ENCODE measurements around the gene POR. TPM values are rescaled to one million over a fixed set of nuclear protein-coding genes. Genes with fewer than 3 reads are reported as not detected.

POR gene
- polyA plus RNA-seq, 1 donor from 2014 or later, result 61.2 TPM

DNA sequence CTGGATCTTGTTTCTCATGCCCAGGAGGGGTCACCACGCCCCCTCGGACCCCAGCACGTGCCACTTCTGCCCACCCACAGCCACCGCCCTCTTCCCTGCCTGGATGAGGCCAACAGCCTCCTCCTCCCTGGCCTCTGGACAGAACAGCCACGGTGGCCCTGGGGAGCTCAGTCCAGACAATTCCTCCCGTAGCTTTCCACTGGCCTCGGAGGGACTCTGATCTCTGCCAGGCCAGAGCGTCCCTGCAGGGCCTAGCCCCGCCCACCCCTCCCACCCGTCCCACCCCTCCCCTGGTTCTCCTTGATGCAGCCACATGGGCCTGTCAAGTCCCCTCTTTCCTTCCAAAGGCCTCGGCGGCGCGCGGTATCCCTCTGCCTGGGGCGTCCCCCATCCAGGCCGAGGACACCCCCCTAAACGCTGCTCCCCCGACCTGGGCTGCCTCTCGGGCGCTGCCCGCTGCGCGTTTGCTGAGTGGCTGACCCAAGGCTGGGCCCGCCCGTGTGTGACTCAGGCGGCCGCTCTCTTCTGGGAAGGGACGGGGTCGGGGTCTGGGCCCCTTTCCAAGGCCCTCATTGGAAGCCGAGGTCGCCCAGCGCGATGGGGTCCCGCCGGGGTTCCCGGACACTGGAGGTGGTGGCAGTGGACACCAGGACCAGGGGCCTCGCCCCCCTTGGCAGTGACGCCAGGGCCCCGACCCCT lies 78.9 kb downstream of the POR start:
- H3K36me3 ChIP-seq (ENCODE audit: insufficient read depth, low read length), result no peaks in the 10 kb centered on the region
- peak overlapping the region; percentile 60 for H2AFZ ChIP-seq (ENCODE audit: low read depth, low read length)
- H4K20me1 ChIP-seq (ENCODE audit: insufficient read depth), result no peaks in the 10 kb centered on the region
- H3K9me3 ChIP-seq (ENCODE audit: low read length), result no peaks in the 10 kb centered on the region
- no peaks in the 10 kb centered on the region for H3K9me2 ChIP-seq (ENCODE audit: insufficient read depth, low read length)
- no peak for TF ChIP-seq RAD21 (conservative IDR thresholded peaks at IDR 0.05)
- no peak for TF ChIP-seq MXI1 (conservative IDR thresholded peaks at IDR 0.05; ENCODE audit: poor library complexity, severe bottlenecking)
- TF ChIP-seq EP300 (conservative IDR thresholded peaks at IDR 0.05; ENCODE audit: poor library complexity, severe bottlenecking), result no peak
- no peak for TF ChIP-seq TAF1 (IDR thresholded peaks at IDR 0.05; ENCODE audit: low read depth)
- TF ChIP-seq, protein P1, sequence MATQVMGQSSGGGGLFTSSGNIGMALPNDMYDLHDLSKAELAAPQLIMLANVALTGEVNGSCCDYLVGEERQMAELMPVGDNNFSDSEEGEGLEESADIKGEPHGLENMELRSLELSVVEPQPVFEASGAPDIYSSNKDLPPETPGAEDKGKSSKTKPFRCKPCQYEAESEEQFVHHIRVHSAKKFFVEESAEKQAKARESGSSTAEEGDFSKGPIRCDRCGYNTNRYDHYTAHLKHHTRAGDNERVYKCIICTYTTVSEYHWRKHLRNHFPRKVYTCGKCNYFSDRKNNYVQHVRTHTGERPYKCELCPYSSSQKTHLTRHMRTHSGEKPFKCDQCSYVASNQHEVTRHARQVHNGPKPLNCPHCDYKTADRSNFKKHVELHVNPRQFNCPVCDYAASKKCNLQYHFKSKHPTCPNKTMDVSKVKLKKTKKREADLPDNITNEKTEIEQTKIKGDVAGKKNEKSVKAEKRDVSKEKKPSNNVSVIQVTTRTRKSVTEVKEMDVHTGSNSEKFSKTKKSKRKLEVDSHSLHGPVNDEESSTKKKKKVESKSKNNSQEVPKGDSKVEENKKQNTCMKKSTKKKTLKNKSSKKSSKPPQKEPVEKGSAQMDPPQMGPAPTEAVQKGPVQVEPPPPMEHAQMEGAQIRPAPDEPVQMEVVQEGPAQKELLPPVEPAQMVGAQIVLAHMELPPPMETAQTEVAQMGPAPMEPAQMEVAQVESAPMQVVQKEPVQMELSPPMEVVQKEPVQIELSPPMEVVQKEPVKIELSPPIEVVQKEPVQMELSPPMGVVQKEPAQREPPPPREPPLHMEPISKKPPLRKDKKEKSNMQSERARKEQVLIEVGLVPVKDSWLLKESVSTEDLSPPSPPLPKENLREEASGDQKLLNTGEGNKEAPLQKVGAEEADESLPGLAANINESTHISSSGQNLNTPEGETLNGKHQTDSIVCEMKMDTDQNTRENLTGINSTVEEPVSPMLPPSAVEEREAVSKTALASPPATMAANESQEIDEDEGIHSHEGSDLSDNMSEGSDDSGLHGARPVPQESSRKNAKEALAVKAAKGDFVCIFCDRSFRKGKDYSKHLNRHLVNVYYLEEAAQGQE (IDR thresholded peaks at IDR 0.05; ENCODE audit: borderline replicate concordance), result no peak
- no peak for TF ChIP-seq POLR2AphosphoS5 (IDR thresholded peaks at IDR 0.05)
- TF ChIP-seq, protein P2, sequence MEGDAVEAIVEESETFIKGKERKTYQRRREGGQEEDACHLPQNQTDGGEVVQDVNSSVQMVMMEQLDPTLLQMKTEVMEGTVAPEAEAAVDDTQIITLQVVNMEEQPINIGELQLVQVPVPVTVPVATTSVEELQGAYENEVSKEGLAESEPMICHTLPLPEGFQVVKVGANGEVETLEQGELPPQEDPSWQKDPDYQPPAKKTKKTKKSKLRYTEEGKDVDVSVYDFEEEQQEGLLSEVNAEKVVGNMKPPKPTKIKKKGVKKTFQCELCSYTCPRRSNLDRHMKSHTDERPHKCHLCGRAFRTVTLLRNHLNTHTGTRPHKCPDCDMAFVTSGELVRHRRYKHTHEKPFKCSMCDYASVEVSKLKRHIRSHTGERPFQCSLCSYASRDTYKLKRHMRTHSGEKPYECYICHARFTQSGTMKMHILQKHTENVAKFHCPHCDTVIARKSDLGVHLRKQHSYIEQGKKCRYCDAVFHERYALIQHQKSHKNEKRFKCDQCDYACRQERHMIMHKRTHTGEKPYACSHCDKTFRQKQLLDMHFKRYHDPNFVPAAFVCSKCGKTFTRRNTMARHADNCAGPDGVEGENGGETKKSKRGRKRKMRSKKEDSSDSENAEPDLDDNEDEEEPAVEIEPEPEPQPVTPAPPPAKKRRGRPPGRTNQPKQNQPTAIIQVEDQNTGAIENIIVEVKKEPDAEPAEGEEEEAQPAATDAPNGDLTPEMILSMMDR (IDR thresholded peaks at IDR 0.05; ENCODE audit: poor library complexity, severe bottlenecking), result no peak
- TF ChIP-seq SMC3 (conservative IDR thresholded peaks at IDR 0.05; ENCODE audit: poor library complexity), result no peak
- no peak for TF ChIP-seq EZH2 (IDR thresholded peaks at IDR 0.05; ENCODE audit: borderline replicate concordance, insufficient read depth, low read length, poor library complexity, severe bottlenecking)
- H3K9ac ChIP-seq (ENCODE audit: low read length), result peak overlapping the region; percentile 66
- no peak overlapping the region for H3K27ac ChIP-seq (ENCODE audit: low read length)
- peak overlapping the region; percentile 99 for H3K4me3 ChIP-seq (ENCODE audit: low read length)
- H3F3A ChIP-seq (ENCODE audit: insufficient read depth, low read length, poor library complexity, severe bottlenecking), result no peaks in the 10 kb centered on the region
- peak overlapping the region; percentile 65 for H3K4me2 ChIP-seq (ENCODE audit: low read length)
- no peaks in the 10 kb centered on the region for H3K79me2 ChIP-seq (replicated peaks; ENCODE audit: insufficient read depth, low read length)
- H3K27me3 ChIP-seq (ENCODE audit: insufficient read depth, low read depth, low read length), result no peaks in the 10 kb centered on the region

DNA sequence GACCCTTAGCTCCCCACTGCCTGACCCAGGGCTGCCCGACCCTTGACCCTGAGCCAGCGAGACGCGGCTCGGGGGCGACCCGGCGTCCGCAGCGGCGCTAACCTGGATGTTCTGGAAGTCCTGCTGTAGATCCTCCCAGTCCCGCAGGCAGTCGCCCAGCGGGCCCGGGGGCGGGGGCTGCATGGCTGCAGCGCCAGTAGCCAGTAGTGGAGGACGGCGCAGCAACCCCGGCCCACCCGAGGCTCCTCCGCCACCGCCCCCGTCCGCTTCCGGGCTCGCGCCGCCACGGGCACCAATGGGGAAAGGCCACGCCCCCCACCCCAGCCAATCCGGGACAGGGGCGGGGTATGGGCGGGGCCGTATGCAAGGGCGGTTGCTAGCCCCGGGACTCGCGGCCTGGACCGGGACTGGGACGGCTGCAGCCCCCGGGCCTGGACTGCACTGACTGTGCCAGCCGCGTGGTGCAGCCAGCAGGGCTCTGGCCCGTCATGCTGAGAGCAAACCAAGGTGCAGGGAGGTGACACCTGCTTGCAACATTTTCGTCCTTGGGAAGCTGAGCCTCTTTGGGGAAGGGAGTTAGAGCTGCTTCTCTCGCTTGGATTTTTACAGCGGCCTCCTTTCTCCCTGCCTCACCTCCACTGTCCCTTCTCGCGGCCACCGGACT lies 79.6 kb downstream of the POR start, which contains the start of gene TMEM120A:
Gene TMEM120A (minus strand): TSS at position 208 of the 664 bp plus-strand sequence. CDS start 25 bp downstream, at position 183.
- TF ChIP-seq EZH2 (IDR thresholded peaks at IDR 0.05; ENCODE audit: borderline replicate concordance, insufficient read depth, low read length, poor library complexity, severe bottlenecking), result no peak
- TF ChIP-seq, protein P1 (IDR thresholded peaks at IDR 0.05; ENCODE audit: borderline replicate concordance), result no peak
- TF ChIP-seq, protein P2 (IDR thresholded peaks at IDR 0.05; ENCODE audit: poor library complexity, severe bottlenecking), result peak; percentile 46
- TF ChIP-seq TAF1 (IDR thresholded peaks at IDR 0.05; ENCODE audit: low read depth), result no peak
- peak; percentile 46 for TF ChIP-seq SMC3 (conservative IDR thresholded peaks at IDR 0.05; ENCODE audit: poor library complexity)
- peak; percentile 48 for TF ChIP-seq MXI1 (conservative IDR thresholded peaks at IDR 0.05; ENCODE audit: poor library complexity, severe bottlenecking)
- TF ChIP-seq EP300 (conservative IDR thresholded peaks at IDR 0.05; ENCODE audit: poor library complexity, severe bottlenecking), result no peak
- no peak for TF ChIP-seq POLR2AphosphoS5 (IDR thresholded peaks at IDR 0.05)
- peak; percentile 48 for TF ChIP-seq RAD21 (conservative IDR thresholded peaks at IDR 0.05)
- H3K4me2 ChIP-seq (ENCODE audit: low read length), result peak within 1 kb of the TSS; percentile 76
- H3K36me3 ChIP-seq (ENCODE audit: insufficient read depth, low read length), result no peaks in the 10 kb centered on the region
- peak within 1 kb of the TSS; percentile 99 for H3K4me3 ChIP-seq (ENCODE audit: low read length)
- H3K27me3 ChIP-seq (ENCODE audit: insufficient read depth, low read depth, low read length), result no peaks in the 10 kb centered on the region
- no peaks in the 10 kb centered on the region for H3K9me2 ChIP-seq (ENCODE audit: insufficient read depth, low read length)
- H3K9ac ChIP-seq (ENCODE audit: low read length), result peak within 1 kb of the TSS; percentile 66
- H3K27ac ChIP-seq (ENCODE audit: low read length), result no peak within 1 kb of the TSS
- H4K20me1 ChIP-seq (ENCODE audit: insufficient read depth), result no peaks in the 10 kb centered on the region
- peak within 1 kb of the TSS; percentile 60 for H2AFZ ChIP-seq (ENCODE audit: low read depth, low read length)
- no peaks in the 10 kb centered on the region for H3K9me3 ChIP-seq (ENCODE audit: low read length)
- H3F3A ChIP-seq (ENCODE audit: insufficient read depth, low read length, poor library complexity, severe bottlenecking), result no peaks in the 10 kb centered on the region
- H3K79me2 ChIP-seq (replicated peaks; ENCODE audit: insufficient read depth, low read length), result no peaks in the 10 kb centered on the region

Data from neural cell (in vitro differentiated cells).